A673 (cell line): ENCODE results near the gene PRND. TPM values are rescaled to one million over a fixed set of nuclear protein-coding genes. Genes with fewer than 3 reads are reported as not detected.

Experiments
- BruUV-seq: library from RNA; stranded (reverse); fragments of 400-500 nt; replicated peaks from 2 replicates; lab custom pipeline; 2021; lab: Mats Ljungman, UMichigan
- CTCF ChIA-PET: fragments of 300-600 bp; sonication (Branson Sonifier 250); formaldehyde crosslinking; loops from one replicate; lab custom pipeline; 2022; ENCODE audit warnings: antibody characterized with exemption; lab: Charles Lee
- POLR2A ChIA-PET: fragments of 300-600 bp; sonication (Branson Sonifier 250); formaldehyde crosslinking; loops from one replicate; lab custom pipeline; 2022; ENCODE audit warnings: antibody characterized with exemption; ENCODE audit not compliant: low non-redundant PET; lab: Charles Lee
- DNase-seq: peaks from one replicate; pipeline ENCODE4 v3.0.0-alpha.2; 2015; ENCODE audit warnings: low spot score
- H3K27ac ChIP-seq: fragments of 200-600 bp; sonication (generic); 2 replicates; pipeline ENCODE4 v1.5.1; 2016; ENCODE audit warnings: mixed run types, low read depth, mild to moderate bottlenecking, mixed read lengths, antibody characterized with exemption, low read length; ENCODE audit not compliant: poor library complexity, severe bottlenecking
- H3K27me3 ChIP-seq: fragments of 200-600 bp; sonication (generic); replicated peaks from 2 replicates; pipeline ENCODE4 v1.6.1; 2017; ENCODE audit warnings: mixed run types, low read depth, mild to moderate bottlenecking, mixed read lengths, antibody characterized with exemption, low read length; ENCODE audit not compliant: insufficient read depth, poor library complexity
- H3K36me3 ChIP-seq: fragments of 200-600 bp; sonication (generic); 2 replicates; pipeline ENCODE4 v1.6.1; 2016; ENCODE audit warnings: mixed run types, mild to moderate bottlenecking, mixed read lengths, antibody characterized with exemption, low read length; ENCODE audit not compliant: insufficient read depth, poor library complexity, severe bottlenecking
- H3K4me1 ChIP-seq: fragments of 200-600 bp; sonication (generic); 2 replicates; pipeline ENCODE4 v1.6.1; 2017; ENCODE audit warnings: mixed run types, mild to moderate bottlenecking, mixed read lengths, antibody characterized with exemption, low read length; ENCODE audit not compliant: insufficient read depth, poor library complexity, severe bottlenecking
- H3K4me3 ChIP-seq: fragments of 200-600 bp; sonication (generic); 2 replicates; pipeline ENCODE4 v1.5.1; 2016; ENCODE audit warnings: low read depth, mixed run types, mild to moderate bottlenecking, mixed read lengths, low read length; ENCODE audit not compliant: poor library complexity, severe bottlenecking
- H3K9me3 ChIP-seq: fragments of 200-600 bp; sonication (generic); 2 replicates; pipeline ENCODE4 v1.6.1; 2016; ENCODE audit warnings: mixed run types, low read depth, mild to moderate bottlenecking, mixed read lengths, antibody characterized with exemption, low read length; ENCODE audit not compliant: poor library complexity, severe bottlenecking
- EZH2 ChIP-seq: fragments of 200-600 bp; sonication (generic); IDR thresholded peaks from 2 replicates; pipeline ENCODE4 v1.6.1; 2017; ENCODE audit warnings: borderline replicate concordance, low read depth, mild to moderate bottlenecking, mixed read lengths, antibody characterized with exemption, low read length; ENCODE audit not compliant: poor library complexity, severe bottlenecking
- intact Hi-C: fragments of 100-400 bp; cut with micrococcal nuclease; formaldehyde crosslinking; loops from one replicate; pipeline ENCODE4 v1.10.0; 2022; ENCODE audit not compliant: unreplicated experiment
- total RNA-seq: library from RNA; stranded (reverse); gene quantifications from 2 replicates; pipeline ENCODE4 v1.2.3, GENCODE V29; 2021
- TF ChIP-seq, protein P1 (sequence below): fragments of 300-800, 200-600 bp; sonication (generic); conservative IDR thresholded peaks from 2 replicates; pipeline ENCODE4 v1.5.1; 2017; ENCODE audit warnings: low read depth, mild to moderate bottlenecking, antibody characterized with exemption, low read length, moderate library complexity, mixed read lengths

The PRND gene
- total RNA-seq, 1 experiment from 2014 or later = 0.09 TPM

DNA sequence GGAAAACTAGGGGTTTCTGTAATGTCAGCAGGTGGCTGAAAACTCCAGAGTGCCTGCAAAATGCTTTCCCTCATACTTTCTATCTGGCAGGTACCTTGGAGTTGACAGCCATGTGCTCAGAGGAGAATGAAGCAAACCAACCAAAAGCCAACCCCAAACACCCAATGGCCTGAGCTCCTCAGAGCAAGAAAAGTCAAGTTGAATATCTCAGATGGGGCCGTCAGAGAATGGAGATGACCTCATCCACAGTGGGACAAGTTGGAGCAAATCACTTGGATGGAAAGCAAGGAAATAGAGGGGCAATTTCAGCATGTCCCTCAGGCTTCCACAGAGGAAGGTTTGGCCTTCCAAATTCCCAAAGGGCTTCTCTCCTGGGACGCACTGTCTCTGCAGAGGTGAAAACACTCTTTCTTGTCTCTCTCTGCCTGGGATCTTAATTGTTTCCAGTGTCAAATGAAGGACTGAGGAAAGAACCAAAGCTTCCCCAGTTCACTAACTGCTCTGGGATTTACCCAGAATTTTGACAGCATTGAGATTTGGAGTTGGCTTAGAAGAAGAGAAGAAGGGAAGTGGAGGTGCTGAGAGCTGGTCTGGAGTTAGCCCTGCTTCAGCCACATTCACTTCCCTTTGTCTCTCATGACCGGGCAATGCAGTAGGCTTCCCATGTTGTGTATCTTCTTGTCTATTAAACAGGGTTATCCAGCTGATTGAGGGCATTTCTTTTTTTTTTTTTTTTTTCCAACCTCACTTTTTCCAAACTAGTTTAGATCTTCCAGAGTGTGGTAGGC lies 42.2 kb downstream of the PRND start:
- CTCF ChIA-PET = no interaction called here
- H3K9me3 ChIP-seq = no peaks in the 10 kb centered on the region
- no peak overlapping the region for H3K27ac ChIP-seq
- H3K4me3 ChIP-seq = no peak overlapping the region
- BruUV-seq = no TSS peak
- POLR2A ChIA-PET = no interaction called here
- no peaks in the 10 kb centered on the region for H3K27me3 ChIP-seq
- DNase-seq = no peak
- intact Hi-C loops = no loop called here
- H3K36me3 ChIP-seq = no peaks in the 10 kb centered on the region
- TF ChIP-seq, protein P1, sequence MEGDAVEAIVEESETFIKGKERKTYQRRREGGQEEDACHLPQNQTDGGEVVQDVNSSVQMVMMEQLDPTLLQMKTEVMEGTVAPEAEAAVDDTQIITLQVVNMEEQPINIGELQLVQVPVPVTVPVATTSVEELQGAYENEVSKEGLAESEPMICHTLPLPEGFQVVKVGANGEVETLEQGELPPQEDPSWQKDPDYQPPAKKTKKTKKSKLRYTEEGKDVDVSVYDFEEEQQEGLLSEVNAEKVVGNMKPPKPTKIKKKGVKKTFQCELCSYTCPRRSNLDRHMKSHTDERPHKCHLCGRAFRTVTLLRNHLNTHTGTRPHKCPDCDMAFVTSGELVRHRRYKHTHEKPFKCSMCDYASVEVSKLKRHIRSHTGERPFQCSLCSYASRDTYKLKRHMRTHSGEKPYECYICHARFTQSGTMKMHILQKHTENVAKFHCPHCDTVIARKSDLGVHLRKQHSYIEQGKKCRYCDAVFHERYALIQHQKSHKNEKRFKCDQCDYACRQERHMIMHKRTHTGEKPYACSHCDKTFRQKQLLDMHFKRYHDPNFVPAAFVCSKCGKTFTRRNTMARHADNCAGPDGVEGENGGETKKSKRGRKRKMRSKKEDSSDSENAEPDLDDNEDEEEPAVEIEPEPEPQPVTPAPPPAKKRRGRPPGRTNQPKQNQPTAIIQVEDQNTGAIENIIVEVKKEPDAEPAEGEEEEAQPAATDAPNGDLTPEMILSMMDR = no peak
- TF ChIP-seq EZH2 = no peak
- no peaks in the 10 kb centered on the region for H3K4me1 ChIP-seq

DNA sequence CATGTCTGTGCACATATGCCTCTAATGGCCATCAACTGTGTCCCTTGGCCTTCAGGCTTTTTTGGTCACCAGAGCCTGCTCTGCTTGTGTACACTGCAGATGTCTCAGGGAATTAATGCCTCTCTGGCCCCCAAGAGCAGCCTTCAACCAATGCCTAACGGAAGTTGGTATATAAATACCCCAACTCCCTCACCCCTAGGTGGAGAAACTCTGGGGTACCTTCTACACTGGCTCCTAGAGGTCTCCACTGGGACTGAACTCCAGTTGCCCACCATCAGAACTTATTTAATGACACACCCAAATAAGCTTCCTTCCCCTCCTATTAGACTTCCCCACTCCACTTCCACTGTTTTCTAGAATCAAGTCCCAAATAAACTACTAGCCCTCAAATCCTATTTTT lies 43.1 kb downstream of the PRND start:
- TF ChIP-seq, protein P1 = no peak
- TF ChIP-seq EZH2 = no peak
- Histone ChIP-seq H3K4me1 (no peaks in the 10 kb centered on the region), H3K4me3 (no peak overlapping the region), H3K27ac (no peak overlapping the region), H3K9me3 (no peaks in the 10 kb centered on the region), H3K27me3 (no peaks in the 10 kb centered on the region), H3K36me3 (no peaks in the 10 kb centered on the region)
- POLR2A ChIA-PET = no interaction called here
- intact Hi-C loops = no loop called here
- CTCF ChIA-PET = no interaction called here
- no TSS peak for BruUV-seq
- DNase-seq = no peak

DNA sequence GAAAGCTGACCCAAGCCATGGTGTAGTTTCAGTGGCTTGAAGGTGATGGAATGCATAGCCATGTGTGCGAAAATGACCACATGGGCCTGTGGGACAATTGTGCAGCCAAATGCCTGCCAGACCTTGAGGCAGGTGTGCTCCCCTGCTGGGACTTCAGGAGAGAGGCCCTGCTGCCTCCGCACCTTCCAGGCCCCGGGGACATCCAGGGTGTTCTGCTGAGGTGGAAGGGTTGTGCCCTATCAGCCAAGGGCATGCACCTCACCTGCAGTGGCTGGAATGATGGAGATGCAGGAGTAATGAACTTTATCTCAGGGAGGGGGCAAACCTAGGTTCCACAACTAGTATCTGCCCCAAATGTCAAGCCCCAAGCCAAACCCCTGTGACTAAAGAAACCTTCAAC lies 44.0 kb downstream of the PRND start:
- POLR2A ChIA-PET = no interaction called here
- CTCF ChIA-PET = interaction anchor here (0.7 kb wide), 1 partner anchor 111 kb away, joined by 4 read pairs; no protein-coding TSS in a partner anchor
- Histone ChIP-seq H3K36me3 (no peaks in the 10 kb centered on the region), H3K27ac (no peak overlapping the region), H3K9me3 (no peaks in the 10 kb centered on the region), H3K4me3 (no peak overlapping the region), H3K27me3 (no peaks in the 10 kb centered on the region), H3K4me1 (no peaks in the 10 kb centered on the region)
- no peak for DNase-seq
- intact Hi-C loops = no loop called here
- TF ChIP-seq, protein P1 = no peak
- no peak for TF ChIP-seq EZH2
- BruUV-seq = no TSS peak
